Activated CD8-positive, alpha-beta memory T cell treated with anti-CD3 and anti-CD28 coated beads for 4 hours (primary cell): ENCODE measurements around the gene MLXIPL.
"Not testable (repeated sequence)": the region's sequence is repeated elsewhere in the genome, so short reads cannot be mapped to it uniquely, and the experiment has no call there.

ENCODE experiments used
- DNase-seq, 2 donors: peaks; one replicate each; pipeline ENCODE4 v3.0.0-alpha.2; 2020; ENCODE audit warnings: low read depth in 2 of 2

The MLXIPL gene

DNA sequence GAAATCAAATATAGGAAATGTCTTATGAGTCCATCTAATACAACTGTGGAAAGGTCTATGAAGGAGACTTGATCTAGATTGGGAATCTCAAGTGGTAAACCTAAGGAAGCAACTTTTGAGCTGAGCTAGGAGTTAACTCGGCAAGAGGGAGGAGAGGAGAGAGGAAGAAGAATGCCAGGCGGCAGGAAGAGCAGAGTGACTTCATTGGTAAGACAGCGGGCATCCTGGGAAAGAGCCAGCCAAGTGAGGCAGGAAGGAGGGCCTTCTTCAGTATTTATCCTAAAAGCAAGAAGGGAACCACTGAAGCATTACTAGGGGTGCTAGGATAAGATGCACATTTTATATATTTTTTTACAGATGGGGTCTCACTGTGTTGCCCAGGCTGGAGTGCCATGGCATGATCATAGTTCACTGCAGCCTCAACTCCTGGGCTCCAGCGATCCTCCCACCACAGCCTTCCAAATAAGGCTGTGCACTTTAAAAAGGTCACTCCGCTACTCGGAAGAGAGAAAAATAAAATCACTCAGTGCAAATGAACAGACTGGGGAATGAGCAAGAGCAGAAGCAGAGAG, 68.8 kb downstream of the MLXIPL start:
- DNase-seq, result no peak

DNA sequence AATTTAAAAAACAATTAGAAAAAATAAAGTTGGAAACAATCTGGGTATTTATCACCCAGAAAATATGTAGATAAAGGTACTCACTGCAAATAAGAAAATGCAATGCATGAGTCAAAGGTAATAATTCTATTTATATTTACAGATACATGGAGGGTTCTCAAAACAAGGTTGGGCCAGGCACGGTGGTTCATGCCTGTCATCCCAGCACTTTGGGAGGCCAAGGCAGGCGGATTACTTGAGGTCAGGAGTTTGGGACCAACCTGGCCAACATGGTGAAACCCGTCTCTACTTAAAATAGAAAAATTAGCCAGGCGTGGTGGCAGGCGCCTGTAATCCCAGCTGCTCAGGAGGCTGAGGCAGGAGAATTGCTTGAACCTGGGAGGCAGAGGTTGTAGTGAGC, 74.2 kb downstream of the MLXIPL start:
- not testable (repeated sequence) for DNase-seq

GRCh38 chr7:73549176-73549575, 75.1 kb downstream of the MLXIPL start:
- no peak for DNase-seq

DNA sequence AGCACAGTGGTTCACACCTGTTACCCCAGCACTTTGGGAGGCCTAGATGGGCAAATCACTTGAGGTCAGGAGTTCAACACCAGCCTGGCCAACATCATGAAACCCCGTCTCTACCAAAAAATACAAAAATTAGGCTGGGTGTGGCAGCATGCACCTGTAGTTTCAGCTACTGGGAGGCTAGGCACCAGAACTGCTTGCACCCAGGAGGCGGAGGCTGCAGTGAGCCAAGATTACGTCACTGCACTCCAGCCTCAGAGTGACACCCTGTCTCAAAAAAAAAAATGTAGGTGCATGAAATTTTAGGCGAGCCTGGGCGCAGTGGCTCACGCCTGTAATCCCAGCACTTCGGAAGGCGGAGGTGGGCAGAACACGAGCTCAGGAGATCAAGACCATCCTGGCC, 76.5 kb downstream of the MLXIPL start:
- no peak for DNase-seq

- DNase-seq, result no peak
These were observed 79.6 kb downstream of the MLXIPL start for GRCh38 chr7:73544678-73545077.
